Measurements from ENCODE around the gene ABCE1.

DNA sequence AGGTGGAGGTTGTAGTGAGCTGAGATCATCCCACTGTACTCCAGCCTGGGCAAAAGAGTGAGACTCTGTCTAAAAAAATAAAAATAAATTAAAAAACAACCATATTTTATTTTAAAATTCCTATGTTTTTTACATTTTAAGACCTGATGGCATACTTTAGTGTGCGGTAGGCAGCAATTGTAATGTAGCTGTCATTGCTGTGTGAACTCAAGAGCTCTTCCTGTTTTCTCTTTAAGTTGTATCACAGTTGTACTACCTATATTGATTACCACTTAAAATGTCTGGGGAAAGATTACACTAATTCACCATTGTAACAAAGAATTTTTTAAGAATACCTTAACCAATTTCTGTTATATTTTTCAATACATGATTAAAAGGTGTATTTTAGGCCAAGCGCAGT lies 27.3 kb downstream of the ABCE1 start:
- TF ChIP-seq CTCF (optimal IDR thresholded peaks at IDR 0.05 in 1 of 3, IDR thresholded peaks at IDR 0.05 in 1 of 3, conservative IDR thresholded peaks at IDR 0.05 in 1 of 3; ENCODE audit: extremely low read depth in 1 of 3, insufficient read depth in 2 of 3, low read length in 3 of 3): no peak
- no peak for TF ChIP-seq EZH2 (IDR thresholded peaks at IDR 0.05; ENCODE audit: low read length)
